ENCODE data around the gene FOXB2. TPM values are rescaled to one million over a fixed set of nuclear protein-coding genes. Genes with fewer than 3 reads are reported as not detected.

FOXB2 gene
- total RNA-seq, 2 experiments from 2014 or later, result not detected

DNA sequence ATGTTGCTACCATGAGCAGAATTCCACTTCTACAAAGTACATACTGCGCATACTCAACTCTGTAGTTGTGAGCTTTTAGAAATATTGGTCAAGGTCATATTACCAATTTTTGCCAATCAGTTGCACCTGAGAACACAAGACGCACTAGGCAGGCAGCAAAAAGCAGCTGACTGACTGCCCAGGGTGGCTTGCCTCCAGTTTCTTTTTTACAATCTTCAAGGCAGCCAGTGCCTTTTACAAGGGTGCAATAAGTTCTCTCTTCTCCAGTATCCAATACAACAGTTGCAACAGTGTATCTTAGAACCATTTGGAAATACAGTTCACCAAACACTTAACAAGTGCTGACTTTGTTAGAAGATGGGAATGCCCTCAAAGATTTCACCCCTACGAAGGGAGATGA is 16.1 kb upstream of the FOXB2 start:
- CTCF ChIA-PET, result interaction anchor here (0.6 kb wide), 1 partner anchor 445 kb away, joined by 4 read pairs; no protein-coding TSS in a partner anchor
- Mint-ChIP-seq H3K27me3 (peaks cover 23% of the 10 kb centered on the region), H3K9me3 (ENCODE audit: low read depth) (no peaks in the 10 kb centered on the region), H3K27ac (no peak overlapping the region), H3K36me3 (ENCODE audit: low read depth) (no peaks in the 10 kb centered on the region), H3K4me3 (no peak overlapping the region), H3K4me1 (no peaks in the 10 kb centered on the region)
- intact Hi-C loops (cut with DNase I, micrococcal nuclease), result no loop called here
- DNase-seq, result no peak
- no peak for ATAC-seq
- POLR2A ChIA-PET, result no interaction called here

DNA sequence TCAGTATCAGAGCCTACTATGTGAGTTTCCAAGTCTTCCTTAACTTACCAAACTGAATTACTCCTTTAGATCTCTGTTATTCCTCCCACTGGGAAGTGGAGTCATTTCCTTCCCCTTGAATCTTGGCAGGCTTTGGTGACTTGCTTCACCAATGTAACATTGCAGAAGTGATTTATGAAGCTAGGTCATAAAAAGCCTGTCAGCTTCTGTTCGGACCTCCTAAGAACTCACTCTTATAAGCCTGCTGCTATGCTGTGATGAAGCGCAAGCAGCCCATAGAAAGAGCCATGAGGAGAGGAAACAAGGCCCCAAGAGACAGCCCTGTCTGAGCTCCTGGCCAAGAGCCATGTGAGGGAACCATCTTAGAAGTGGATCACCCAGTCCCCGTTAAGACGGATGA is 14.2 kb upstream of the FOXB2 start:
- Mint-ChIP-seq H3K4me3 (no peak overlapping the region), H3K4me1 (no peaks in the 10 kb centered on the region), H3K9me3 (ENCODE audit: low read depth) (no peaks in the 10 kb centered on the region), H3K27ac (no peak overlapping the region), H3K27me3 (peaks cover 28% of the 10 kb centered on the region), H3K36me3 (ENCODE audit: low read depth) (no peaks in the 10 kb centered on the region)
- POLR2A ChIA-PET, result interaction anchor here (0.6 kb wide), 1 partner anchor 71 kb away, joined by 5 read pairs; no protein-coding TSS in a partner anchor
- CTCF ChIA-PET, result interaction anchor here (2.6 kb wide), 1 partner anchor 9 kb away, joined by 9 read pairs; no protein-coding TSS in a partner anchor
- intact Hi-C loops (cut with DNase I, micrococcal nuclease), result no loop called here
- DNase-seq (no peak), ATAC-seq (no peak)

- CTCF ChIA-PET, result interaction anchor here (1.0 to 2.0 kb wide), 4 partner anchors 13 to 201 kb away, joined by 3 to 6 read pairs (median 4); no protein-coding TSS in a partner anchor
- intact Hi-C loops (cut with DNase I, micrococcal nuclease), result loop anchor here (5.0 to 10.0 kb wide), 3 partner anchors 103 to 618 kb away; partner anchors contain the start of genes PRUNE2 (in 1 of the 2) and RFK (in 1 of the 2)
- DNase-seq, result no peak
- Mint-ChIP-seq H3K4me3 (no peak overlapping the region), H3K27ac (no peak overlapping the region), H3K9me3 (ENCODE audit: low read depth) (no peaks in the 10 kb centered on the region), H3K4me1 (peaks cover 15% of the 10 kb centered on the region), H3K36me3 (ENCODE audit: low read depth) (no peaks in the 10 kb centered on the region), H3K27me3 (peaks cover 57% of the 10 kb centered on the region)
- POLR2A ChIA-PET, result no interaction called here
- ATAC-seq, result no peak
Measured at GRCh38 chr9:77010527-77010926, 8.9 kb upstream of the FOXB2 start.

DNA sequence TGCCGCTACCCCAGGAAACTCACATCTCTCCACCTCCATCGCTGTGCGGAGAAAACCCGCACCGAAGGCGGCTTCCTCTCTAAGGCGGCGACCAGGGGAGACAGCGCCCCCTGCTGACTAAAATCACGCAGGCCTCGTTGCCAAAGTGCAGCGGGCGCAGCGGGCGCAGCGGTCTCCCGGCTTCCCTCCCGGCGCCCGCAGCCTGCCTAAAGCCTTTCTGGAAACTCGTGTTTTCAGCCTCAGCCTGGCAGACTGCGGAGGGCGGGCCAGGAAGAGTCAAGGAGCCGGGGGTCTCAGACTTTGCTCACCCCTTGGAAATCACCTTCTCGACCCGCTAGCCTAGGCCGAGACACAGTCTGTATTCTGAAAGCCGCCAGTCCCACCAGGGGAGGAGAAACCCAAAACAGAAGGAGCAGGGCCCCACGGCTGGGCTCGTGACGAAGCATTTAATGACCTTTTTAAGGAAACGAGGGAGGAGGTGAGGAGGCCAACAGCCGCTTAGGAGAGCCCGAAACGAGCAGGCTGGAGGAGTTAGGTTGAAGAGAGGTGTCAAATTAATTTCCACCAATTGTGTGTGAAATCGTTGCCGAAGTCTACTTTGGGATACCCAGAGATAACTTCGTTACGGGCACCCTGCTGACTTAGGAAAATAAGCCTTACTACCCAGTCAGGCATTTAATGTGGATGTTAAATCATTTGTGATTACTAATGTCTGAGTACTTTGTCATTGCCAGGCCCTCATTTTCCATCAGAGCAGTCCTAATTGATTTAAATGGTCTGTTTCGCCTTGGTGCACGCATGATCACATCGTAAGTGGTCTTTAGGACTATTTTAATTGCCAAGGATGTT is 7.3 kb upstream of the FOXB2 start:
- H3K9me3 Mint-ChIP-seq (ENCODE audit: low read depth), result no peaks in the 10 kb centered on the region
- ChIA-PET POLR2A (no interaction called here), CTCF (interaction anchor here (0.7 kb wide), 1 partner anchor 230 kb away, joined by 5 read pairs; no protein-coding TSS in a partner anchor)
- peaks cover 64% of the 10 kb centered on the region for H3K27me3 Mint-ChIP-seq
- no peaks in the 10 kb centered on the region for H3K36me3 Mint-ChIP-seq (ENCODE audit: low read depth)
- peak; percentile 86 for DNase-seq
- H3K4me1 Mint-ChIP-seq, result peaks cover 17% of the 10 kb centered on the region
- ATAC-seq, result peak; percentile 77
- intact Hi-C loops (cut with DNase I, micrococcal nuclease), result loop anchor here (1.0 to 10.0 kb wide), 7 partner anchors 9 to 620 kb away; partner anchors contain the start of genes PRUNE2 (in 1 of the 2) and RFK (in 1 of the 2)
- no peak overlapping the region for H3K27ac Mint-ChIP-seq
- peak overlapping the region; percentile 46 for H3K4me3 Mint-ChIP-seq

DNA sequence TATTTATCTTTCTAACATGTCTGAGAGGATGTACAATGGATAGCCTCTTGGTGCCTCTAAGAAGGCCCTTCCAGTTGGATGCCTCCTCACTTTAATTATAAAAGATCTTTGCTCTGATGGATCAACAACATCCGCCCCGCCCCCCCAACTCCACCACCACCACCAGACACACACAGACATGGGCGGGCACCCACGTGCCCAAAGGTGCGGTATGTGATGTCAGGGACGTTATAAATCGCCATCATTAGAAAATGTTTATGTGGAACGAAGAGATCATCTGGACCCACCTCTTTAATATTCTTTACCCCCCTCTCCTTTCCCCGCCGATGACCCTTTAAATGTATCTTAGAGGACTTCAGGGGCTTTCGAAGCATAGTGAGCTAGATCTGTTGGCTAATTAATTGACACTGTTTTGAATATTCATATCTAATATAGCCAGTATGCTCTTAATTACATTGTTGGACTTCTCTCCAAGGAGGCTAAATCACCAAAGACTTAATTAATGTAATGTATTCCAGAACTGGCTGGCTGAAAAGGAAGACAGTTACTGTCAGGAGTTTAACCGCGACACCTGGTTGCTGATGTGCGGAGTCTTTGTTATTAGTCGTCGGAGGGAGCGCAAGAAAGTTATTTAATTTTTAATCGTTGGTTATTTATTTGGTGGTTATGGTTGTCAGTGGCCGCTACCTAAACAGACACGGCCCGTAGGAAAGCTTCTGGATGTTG is 6.1 kb upstream of the FOXB2 start:
- H3K36me3 Mint-ChIP-seq (ENCODE audit: low read depth), result no peaks in the 10 kb centered on the region
- H3K4me1 Mint-ChIP-seq, result peaks cover 20% of the 10 kb centered on the region
- no peak for DNase-seq
- CTCF ChIA-PET, result interaction anchor here (0.7 to 2.5 kb wide), 2 partner anchors 12 to 232 kb away, joined by 5 to 7 read pairs; no protein-coding TSS in a partner anchor
- H3K4me3 Mint-ChIP-seq, result no peak overlapping the region
- ATAC-seq, result no peak
- H3K27me3 Mint-ChIP-seq, result peaks cover 69% of the 10 kb centered on the region
- H3K27ac Mint-ChIP-seq, result no peak overlapping the region
- intact Hi-C loops (cut with DNase I, micrococcal nuclease), result loop anchor here (2.0 to 10.0 kb wide), 5 partner anchors 106 to 621 kb away; partner anchors contain the start of genes PRUNE2 (in 1 of the 2) and RFK (in 1 of the 2)
- H3K9me3 Mint-ChIP-seq (ENCODE audit: low read depth), result no peaks in the 10 kb centered on the region
- POLR2A ChIA-PET, result no interaction called here

DNA sequence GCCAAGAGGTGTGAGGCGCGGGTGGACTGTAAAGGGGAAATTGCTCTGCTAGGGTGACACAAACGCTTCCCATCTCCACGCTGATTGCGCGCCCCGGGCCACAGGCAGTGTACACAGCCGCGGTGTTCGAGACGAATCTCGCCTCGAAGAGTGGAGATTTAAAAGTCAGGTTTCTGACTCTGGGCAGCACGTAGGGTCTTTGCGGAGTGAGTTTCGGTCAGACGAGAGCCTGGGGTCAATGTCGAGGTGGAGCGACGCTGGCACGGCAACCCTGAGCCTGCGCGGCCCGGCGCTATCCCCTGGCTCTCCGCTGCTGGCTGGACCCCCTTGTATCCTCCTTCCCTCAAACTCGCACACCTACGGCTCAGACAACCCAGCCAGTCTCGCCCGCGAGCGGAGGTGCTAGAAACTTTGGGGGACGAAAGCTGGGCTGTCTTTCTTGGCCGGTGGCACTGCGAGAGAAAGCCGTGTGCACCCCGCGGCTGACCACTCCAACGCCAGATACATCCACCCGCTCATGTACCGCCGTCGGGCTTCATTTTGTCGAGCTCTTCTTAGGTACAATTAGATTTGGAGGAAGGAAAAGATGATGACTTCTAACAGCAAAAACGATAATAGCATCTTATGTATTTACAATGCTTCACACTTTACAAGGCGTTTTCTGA is 5.4 kb upstream of the FOXB2 start:
- ATAC-seq (no peak), DNase-seq (peak; percentile 20)
- Mint-ChIP-seq H3K9me3 (ENCODE audit: low read depth) (no peaks in the 10 kb centered on the region), H3K27ac (no peak overlapping the region), H3K4me3 (no peak overlapping the region), H3K4me1 (peaks cover 22% of the 10 kb centered on the region), H3K27me3 (peaks cover 67% of the 10 kb centered on the region), H3K36me3 (ENCODE audit: low read depth) (no peaks in the 10 kb centered on the region)
- intact Hi-C loops (cut with DNase I, micrococcal nuclease), result loop anchor here (1.0 to 10.0 kb wide), 6 partner anchors 8 to 622 kb away; partner anchors contain the start of genes PRUNE2 (in 1 of the 2) and RFK (in 1 of the 2)
- POLR2A ChIA-PET, result no interaction called here
- CTCF ChIA-PET, result interaction anchor here (1.2 to 2.5 kb wide), 2 partner anchors 12 to 109 kb away, joined by 3 to 7 read pairs; no protein-coding TSS in a partner anchor

GRCh38 chr9:77014597-77015263 is 4.7 kb upstream of the FOXB2 start:
- ATAC-seq, result no peak
- Mint-ChIP-seq H3K4me1 (peaks cover 29% of the 10 kb centered on the region), H3K27ac (no peak overlapping the region), H3K4me3 (no peak overlapping the region), H3K9me3 (ENCODE audit: low read depth) (no peaks in the 10 kb centered on the region), H3K27me3 (peaks cover 74% of the 10 kb centered on the region), H3K36me3 (ENCODE audit: low read depth) (no peaks in the 10 kb centered on the region)
- intact Hi-C loops (cut with DNase I, micrococcal nuclease), result loop anchor here (1.0 to 10.0 kb wide), 4 partner anchors 8 to 622 kb away; partner anchors contain the start of genes PRUNE2 (in 1 of the 2) and RFK (in 1 of the 2)
- CTCF ChIA-PET, result interaction anchor here (1.2 to 2.5 kb wide), 2 partner anchors 11 to 110 kb away, joined by 3 to 7 read pairs; no protein-coding TSS in a partner anchor
- POLR2A ChIA-PET, result no interaction called here
- DNase-seq, result peak; percentile 16

DNA sequence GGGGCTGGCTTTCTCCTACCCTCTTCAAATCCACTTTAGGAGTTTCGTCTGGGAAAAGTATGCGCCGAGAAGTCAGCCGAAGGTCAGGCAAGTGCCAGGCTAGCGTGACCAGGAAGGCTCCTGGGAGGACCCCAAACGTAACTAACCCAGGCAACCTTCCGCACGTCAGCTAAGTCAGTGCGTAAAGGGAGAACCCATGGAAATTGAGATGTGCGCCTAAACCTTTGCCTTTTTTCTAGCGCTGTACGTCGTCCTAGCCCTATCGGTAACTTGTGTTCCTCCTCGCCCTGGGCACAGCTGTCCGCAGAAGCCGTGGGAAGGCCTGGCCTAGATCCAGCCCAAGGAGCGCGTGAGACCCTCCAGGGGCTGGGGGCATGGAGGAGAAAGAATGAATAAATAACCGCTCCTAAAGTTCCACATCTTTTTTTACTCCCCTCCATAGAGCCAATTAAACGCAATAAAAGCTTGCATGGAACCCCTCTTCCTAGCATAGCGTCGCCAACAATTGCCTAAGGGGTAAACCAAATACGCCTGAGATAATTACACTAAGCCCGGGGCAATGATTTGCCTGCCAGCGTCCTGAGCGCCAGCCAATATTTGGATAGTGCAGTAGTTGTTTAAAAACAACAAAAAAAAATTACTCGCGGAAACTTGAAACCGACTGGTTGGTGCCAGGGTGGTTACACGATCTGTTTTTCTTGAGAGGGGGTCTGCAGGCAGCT is 4.0 kb upstream of the FOXB2 start:
- Mint-ChIP-seq H3K27ac (no peak overlapping the region), H3K27me3 (peaks cover 73% of the 10 kb centered on the region), H3K36me3 (ENCODE audit: low read depth) (no peaks in the 10 kb centered on the region), H3K4me1 (peaks cover 30% of the 10 kb centered on the region), H3K9me3 (ENCODE audit: low read depth) (no peaks in the 10 kb centered on the region), H3K4me3 (peak overlapping the region; percentile 19)
- DNase-seq (no peak), ATAC-seq (no peak)
- POLR2A ChIA-PET, result no interaction called here
- intact Hi-C loops (cut with DNase I, micrococcal nuclease), result loop anchor here in 1 of 2 experiments (10.0 kb wide), 1 partner anchor 571 kb away; no protein-coding TSS in a partner anchor
- CTCF ChIA-PET, result interaction anchor here (0.8 to 2.5 kb wide), 2 partner anchors 10 to 441 kb away, joined by 3 to 7 read pairs; no protein-coding TSS in a partner anchor

DNA sequence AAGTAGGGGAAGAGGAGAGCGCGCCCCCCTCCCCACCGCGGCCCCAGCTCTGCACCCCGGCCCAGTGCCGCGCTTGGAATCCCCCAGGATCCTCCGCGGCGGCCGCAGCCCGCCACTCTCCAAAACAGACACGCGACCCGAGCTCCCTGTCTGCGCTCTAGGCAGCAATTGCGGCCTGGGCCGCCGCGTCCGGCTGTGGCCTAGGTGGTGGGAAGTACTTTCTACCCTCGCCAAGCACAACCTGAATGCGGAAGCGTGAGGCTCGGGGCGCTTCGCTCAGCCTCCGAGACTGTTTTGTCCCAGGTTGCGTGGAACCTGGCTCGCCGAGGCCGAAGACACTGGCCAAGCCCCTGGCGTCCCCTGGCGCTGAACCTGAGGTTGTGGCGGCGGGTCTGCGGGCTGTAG is 3.3 kb upstream of the FOXB2 start:
- intact Hi-C loops (cut with DNase I, micrococcal nuclease), result loop anchor here in 1 of 2 experiments (10.0 kb wide), 1 partner anchor 571 kb away; no protein-coding TSS in a partner anchor
- DNase-seq (peak; percentile 16), ATAC-seq (no peak)
- Mint-ChIP-seq H3K27me3 (peaks cover 70% of the 10 kb centered on the region), H3K4me1 (peaks cover 32% of the 10 kb centered on the region), H3K4me3 (no peak overlapping the region), H3K36me3 (ENCODE audit: low read depth) (no peaks in the 10 kb centered on the region), H3K27ac (no peak overlapping the region), H3K9me3 (ENCODE audit: low read depth) (no peaks in the 10 kb centered on the region)
- POLR2A ChIA-PET, result no interaction called here
- CTCF ChIA-PET, result interaction anchor here (0.8 to 2.5 kb wide), 3 partner anchors 10 to 441 kb away, joined by 3 to 7 read pairs (median 3); no protein-coding TSS in a partner anchor

Data from activated CD4-positive, alpha-beta T cell treated with anti-CD3 and anti-CD28 coated beads for 36 hours (primary cell).